Muscle of leg (tissue), 11 donors: ENCODE results near the gene CMIP. TPM values are rescaled to one million over a fixed set of nuclear protein-coding genes. Genes with fewer than 3 reads are reported as not detected.

Experiments used
- DNase-seq: peaks from one replicate; pipeline ENCODE4 v3.0.0; 2013
- H3K27ac ChIP-seq: one replicate; pipeline ENCODE4 v1.5.1; 2013; ENCODE audit warnings: mild to moderate bottlenecking, low read length, control low read depth
- H3K27me3 ChIP-seq: one replicate; pipeline ENCODE4 v1.6.1; 2013; ENCODE audit warnings: low read length; ENCODE audit not compliant: control insufficient read depth, insufficient read depth
- H3K36me3 ChIP-seq: one replicate; pipeline ENCODE4 v1.6.1; 2013; ENCODE audit warnings: low read length; ENCODE audit not compliant: control insufficient read depth, insufficient read depth
- H3K4me1 ChIP-seq: one replicate; pipeline ENCODE4 v1.6.1; 2013; ENCODE audit warnings: low read length; ENCODE audit not compliant: control insufficient read depth, insufficient read depth
- H3K4me3 ChIP-seq: one replicate; pipeline ENCODE4 v1.5.1; 2013; ENCODE audit warnings: low read length, control low read depth
- H3K9me3 ChIP-seq: replicated peaks from 2 replicates; pipeline ENCODE4 v1.6.1; 2013; ENCODE audit warnings: low read depth, low read length; ENCODE audit not compliant: control insufficient read depth
- WGBS: methylation state at CpG from one replicate; pipeline ENCODE4 v1.1.5; 2013; ENCODE audit warnings: missing lambda C conversion rate; ENCODE audit not compliant: insufficient coverage; 5-methylcytosine and 5-hydroxymethylcytosine counted together
- polyA plus RNA-seq, 8 donors: library from polyadenylated mRNA; unstranded; fragments of 120-200 nt; gene quantifications; one replicate each; pipeline versions ENCODE4 v1.2.1 to v1.2.3, GENCODE V29; 2013; ENCODE audit warnings: inconsistent platforms in 1 of 8, low replicate concordance in 1 of 8; ENCODE audit not compliant: insufficient read length in 8 of 8, insufficient read depth in 1 of 8
- total RNA-seq: library from RNA; stranded (reverse); fragments of 120-200 nt; gene quantifications from one replicate; pipeline ENCODE4 v1.2.4, GENCODE V29; 2013

Gene CMIP
- total and polyA plus RNA-seq, 9 donors = 5.5 to 24.3 (median 18.8) TPM

GRCh38 chr16:81485824-81486539, 41.4 kb downstream of the CMIP start:
- Histone ChIP-seq H3K4me3 (no peak overlapping the region), H3K27ac (no peak overlapping the region), H3K27me3 (no peaks in the 10 kb centered on the region), H3K4me1 (peaks cover 57% of the 10 kb centered on the region), H3K9me3 (no peaks in the 10 kb centered on the region), H3K36me3 (peaks cover 3% of the 10 kb centered on the region)
- DNase-seq = no peak
- 89% methylated on average over 21 of the region's 21 CpGs for WGBS

- Histone ChIP-seq H3K9me3 (no peaks in the 10 kb centered on the region), H3K4me3 (no peak overlapping the region), H3K36me3 (peaks cover 3% of the 10 kb centered on the region), H3K27ac (no peak overlapping the region), H3K27me3 (no peaks in the 10 kb centered on the region), H3K4me1 (peaks cover 57% of the 10 kb centered on the region)
- 26% methylated on average over 14 of the region's 22 CpGs for WGBS
- DNase-seq = peak; percentile 63
Observed at GRCh38 chr16:81486540-81487061, 42.0 kb downstream of the CMIP start.

GRCh38 chr16:81487301-81487720, 42.7 kb downstream of the CMIP start:
- Histone ChIP-seq H3K4me1 (peaks cover 64% of the 10 kb centered on the region), H3K36me3 (peaks cover 3% of the 10 kb centered on the region), H3K27me3 (no peaks in the 10 kb centered on the region), H3K9me3 (no peaks in the 10 kb centered on the region), H3K4me3 (no peak overlapping the region), H3K27ac (no peak overlapping the region)
- no peak for DNase-seq
- 91% methylated on average over 8 of the region's 14 CpGs for WGBS

- H3K9me3 ChIP-seq = no peaks in the 10 kb centered on the region
- 88% methylated on average over 3 of the region's 7 CpGs for WGBS
- H3K4me3 ChIP-seq = no peak overlapping the region
- H3K36me3 ChIP-seq = no peaks in the 10 kb centered on the region
- DNase-seq = no peak
- H3K4me1 ChIP-seq = peaks cover 71% of the 10 kb centered on the region
- H3K27ac ChIP-seq = no peak overlapping the region
- H3K27me3 ChIP-seq = no peaks in the 10 kb centered on the region
Observed at GRCh38 chr16:81488687-81489411, 44.2 kb downstream of the CMIP start.

GRCh38 chr16:81489547-81490267, 45.1 kb downstream of the CMIP start:
- Histone ChIP-seq H3K36me3 (no peaks in the 10 kb centered on the region), H3K4me1 (peaks cover 73% of the 10 kb centered on the region), H3K4me3 (no peak overlapping the region), H3K27ac (no peak overlapping the region), H3K9me3 (no peaks in the 10 kb centered on the region), H3K27me3 (no peaks in the 10 kb centered on the region)
- DNase-seq = no peak
- 74% methylated on average over 4 of the region's 12 CpGs for WGBS

- Histone ChIP-seq H3K4me3 (no peak overlapping the region), H3K9me3 (no peaks in the 10 kb centered on the region), H3K27ac (peak overlapping the region; percentile 71), H3K27me3 (no peaks in the 10 kb centered on the region), H3K36me3 (no peaks in the 10 kb centered on the region), H3K4me1 (peaks cover 76% of the 10 kb centered on the region)
- peak; percentile 94 for DNase-seq
- 49% methylated on average over 12 of the region's 18 CpGs for WGBS
Observed at GRCh38 chr16:81491541-81492188, 47.1 kb downstream of the CMIP start.

GRCh38 chr16:81492311-81492761, 47.7 kb downstream of the CMIP start:
- peak overlapping the region; percentile 71 for H3K27ac ChIP-seq
- no peak for DNase-seq
- H3K27me3 ChIP-seq = no peaks in the 10 kb centered on the region
- no peak overlapping the region for H3K4me3 ChIP-seq
- H3K9me3 ChIP-seq = no peaks in the 10 kb centered on the region
- 54% methylated on average over 13 of the region's 14 CpGs for WGBS
- peaks cover 73% of the 10 kb centered on the region for H3K4me1 ChIP-seq
- no peaks in the 10 kb centered on the region for H3K36me3 ChIP-seq

- no peaks in the 10 kb centered on the region for H3K9me3 ChIP-seq
- H3K4me1 ChIP-seq = peaks cover 77% of the 10 kb centered on the region
- no peak for DNase-seq
- WGBS = 76% methylated on average over 28 of the region's 29 CpGs
- no peaks in the 10 kb centered on the region for H3K27me3 ChIP-seq
- no peak overlapping the region for H3K4me3 ChIP-seq
- H3K27ac ChIP-seq = peak overlapping the region; percentile 75
- H3K36me3 ChIP-seq = peaks cover under 1% of the 10 kb centered on the region
Observed at GRCh38 chr16:81492965-81493754, 48.6 kb downstream of the CMIP start.

GRCh38 chr16:81493755-81494433, 49.3 kb downstream of the CMIP start:
- Histone ChIP-seq H3K27ac (peak overlapping the region; percentile 75), H3K9me3 (no peaks in the 10 kb centered on the region), H3K36me3 (peaks cover 6% of the 10 kb centered on the region), H3K4me1 (peaks cover 76% of the 10 kb centered on the region), H3K4me3 (no peak overlapping the region), H3K27me3 (no peaks in the 10 kb centered on the region)
- no peak for DNase-seq
- WGBS = 68% methylated on average over 4 of the region's 23 CpGs
